Breast epithelium (tissue), 3 donors: Measurements from ENCODE around the gene MAP6.

ENCODE experiments used
- POLR2A ChIP-seq: fragments of 450-650 bp; IDR thresholded peaks from one replicate; pipeline ENCODE4 v1.6.1; 2016; ENCODE audit warnings: antibody characterized with exemption, mild to moderate bottlenecking, moderate library complexity
- TF ChIP-seq, protein P1 (sequence below), 3 donors: fragments of 450-650 bp; IDR thresholded peaks; one replicate each; pipeline ENCODE4 v1.5.1; 2016 to 2017; ENCODE audit warnings: antibody characterized with exemption in 3 of 3, mild to moderate bottlenecking in 3 of 3, moderate library complexity in 3 of 3

DNA sequence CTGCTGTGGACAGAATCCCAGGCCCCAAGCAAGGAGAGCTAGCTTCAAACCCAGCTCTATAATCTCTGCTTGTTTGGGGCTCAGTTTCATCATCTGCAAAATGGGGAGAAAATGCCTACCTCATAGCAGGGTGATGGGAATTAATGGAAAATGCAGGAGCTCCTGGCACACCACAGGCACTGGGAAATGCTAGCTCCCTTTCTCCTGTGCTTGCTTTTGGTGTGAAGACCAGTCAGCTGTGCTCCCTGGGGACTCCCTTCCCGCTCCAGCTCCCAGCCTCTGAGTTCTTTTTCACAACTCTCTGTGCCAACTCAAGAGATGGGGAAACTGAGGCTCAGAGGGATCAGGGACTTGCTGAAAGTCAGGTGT, 115.0 kb downstream of the MAP6 start:
- TF ChIP-seq, protein P1, sequence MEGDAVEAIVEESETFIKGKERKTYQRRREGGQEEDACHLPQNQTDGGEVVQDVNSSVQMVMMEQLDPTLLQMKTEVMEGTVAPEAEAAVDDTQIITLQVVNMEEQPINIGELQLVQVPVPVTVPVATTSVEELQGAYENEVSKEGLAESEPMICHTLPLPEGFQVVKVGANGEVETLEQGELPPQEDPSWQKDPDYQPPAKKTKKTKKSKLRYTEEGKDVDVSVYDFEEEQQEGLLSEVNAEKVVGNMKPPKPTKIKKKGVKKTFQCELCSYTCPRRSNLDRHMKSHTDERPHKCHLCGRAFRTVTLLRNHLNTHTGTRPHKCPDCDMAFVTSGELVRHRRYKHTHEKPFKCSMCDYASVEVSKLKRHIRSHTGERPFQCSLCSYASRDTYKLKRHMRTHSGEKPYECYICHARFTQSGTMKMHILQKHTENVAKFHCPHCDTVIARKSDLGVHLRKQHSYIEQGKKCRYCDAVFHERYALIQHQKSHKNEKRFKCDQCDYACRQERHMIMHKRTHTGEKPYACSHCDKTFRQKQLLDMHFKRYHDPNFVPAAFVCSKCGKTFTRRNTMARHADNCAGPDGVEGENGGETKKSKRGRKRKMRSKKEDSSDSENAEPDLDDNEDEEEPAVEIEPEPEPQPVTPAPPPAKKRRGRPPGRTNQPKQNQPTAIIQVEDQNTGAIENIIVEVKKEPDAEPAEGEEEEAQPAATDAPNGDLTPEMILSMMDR (IDR thresholded peaks at IDR 0.05): no peak
- no peak for TF ChIP-seq POLR2A
